ENCODE data around the gene LRRN4.

GRCh38 chr20:6095409-6095808, 41.5 kb upstream of the LRRN4 start:
- TF ChIP-seq POLR2A (IDR thresholded peaks at IDR 0.05) (no peak), CTCF (IDR thresholded peaks at IDR 0.05 in 4 of 5, conservative IDR thresholded peaks at IDR 0.05 in 1 of 5) (no peak)

Data from gastrocnemius medialis (tissue), 4 donors.